Measurements from ENCODE around the gene CLASP1.

The CLASP1 gene

GRCh38 chr2:121408641-121409040, 240.6 kb downstream of the CLASP1 start:
- TF ChIP-seq, protein P1, sequence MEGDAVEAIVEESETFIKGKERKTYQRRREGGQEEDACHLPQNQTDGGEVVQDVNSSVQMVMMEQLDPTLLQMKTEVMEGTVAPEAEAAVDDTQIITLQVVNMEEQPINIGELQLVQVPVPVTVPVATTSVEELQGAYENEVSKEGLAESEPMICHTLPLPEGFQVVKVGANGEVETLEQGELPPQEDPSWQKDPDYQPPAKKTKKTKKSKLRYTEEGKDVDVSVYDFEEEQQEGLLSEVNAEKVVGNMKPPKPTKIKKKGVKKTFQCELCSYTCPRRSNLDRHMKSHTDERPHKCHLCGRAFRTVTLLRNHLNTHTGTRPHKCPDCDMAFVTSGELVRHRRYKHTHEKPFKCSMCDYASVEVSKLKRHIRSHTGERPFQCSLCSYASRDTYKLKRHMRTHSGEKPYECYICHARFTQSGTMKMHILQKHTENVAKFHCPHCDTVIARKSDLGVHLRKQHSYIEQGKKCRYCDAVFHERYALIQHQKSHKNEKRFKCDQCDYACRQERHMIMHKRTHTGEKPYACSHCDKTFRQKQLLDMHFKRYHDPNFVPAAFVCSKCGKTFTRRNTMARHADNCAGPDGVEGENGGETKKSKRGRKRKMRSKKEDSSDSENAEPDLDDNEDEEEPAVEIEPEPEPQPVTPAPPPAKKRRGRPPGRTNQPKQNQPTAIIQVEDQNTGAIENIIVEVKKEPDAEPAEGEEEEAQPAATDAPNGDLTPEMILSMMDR (IDR thresholded peaks at IDR 0.05; ENCODE audit: insufficient read depth, missing control alignments): no peak
- FAIRE-seq (no peak), DNase-seq (ENCODE audit: insufficient read length, low spot score) (no peak)

DNA sequence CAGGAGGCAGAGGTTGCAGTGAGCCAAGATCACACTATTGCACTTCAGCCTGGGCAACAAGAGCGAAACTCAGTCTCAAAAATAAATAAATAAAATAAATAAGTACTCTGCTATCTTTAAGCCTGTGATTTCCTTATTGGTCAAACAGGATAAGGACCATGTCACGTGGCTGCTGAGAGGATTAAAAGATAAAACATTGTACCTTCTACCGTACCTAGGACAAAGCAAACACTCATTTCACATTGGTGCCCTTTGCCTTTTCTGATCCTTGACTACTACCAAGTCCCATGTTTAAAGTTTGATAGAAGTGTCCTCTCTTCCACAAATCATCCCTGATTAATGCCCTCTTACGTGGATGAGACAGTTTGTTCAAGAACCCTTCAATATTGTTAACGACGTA, 244.0 kb downstream of the CLASP1 start:
- no peak for FAIRE-seq
- TF ChIP-seq, protein P1 (IDR thresholded peaks at IDR 0.05; ENCODE audit: insufficient read depth, missing control alignments): no peak
- DNase-seq (ENCODE audit: insufficient read length, low spot score): no peak

GRCh38 chr2:121400201-121400600, 249.1 kb downstream of the CLASP1 start:
- DNase-seq (ENCODE audit: insufficient read length, low spot score) (no peak), FAIRE-seq (no peak)
- TF ChIP-seq, protein P1 (IDR thresholded peaks at IDR 0.05; ENCODE audit: insufficient read depth, missing control alignments): no peak

DNA sequence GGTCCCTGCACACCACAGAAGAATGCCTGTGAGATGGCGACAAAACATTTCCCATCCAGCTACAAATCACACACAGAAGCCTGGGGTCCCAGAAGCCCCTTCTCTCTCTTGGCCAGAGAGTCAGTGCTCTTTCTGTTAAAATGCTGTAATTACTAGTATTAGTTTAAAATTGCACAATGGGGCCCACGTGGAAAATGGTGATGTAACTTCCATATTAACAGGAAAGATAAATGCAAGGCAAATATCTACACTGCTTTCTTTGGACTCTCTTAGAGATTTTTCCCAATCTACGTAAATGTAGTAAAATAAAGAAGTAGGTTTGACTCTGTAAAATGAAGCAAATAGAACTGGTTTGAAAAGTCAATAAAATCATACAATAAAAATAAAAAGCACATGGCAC, 250.4 kb downstream of the CLASP1 start:
- no peak for FAIRE-seq

DNA sequence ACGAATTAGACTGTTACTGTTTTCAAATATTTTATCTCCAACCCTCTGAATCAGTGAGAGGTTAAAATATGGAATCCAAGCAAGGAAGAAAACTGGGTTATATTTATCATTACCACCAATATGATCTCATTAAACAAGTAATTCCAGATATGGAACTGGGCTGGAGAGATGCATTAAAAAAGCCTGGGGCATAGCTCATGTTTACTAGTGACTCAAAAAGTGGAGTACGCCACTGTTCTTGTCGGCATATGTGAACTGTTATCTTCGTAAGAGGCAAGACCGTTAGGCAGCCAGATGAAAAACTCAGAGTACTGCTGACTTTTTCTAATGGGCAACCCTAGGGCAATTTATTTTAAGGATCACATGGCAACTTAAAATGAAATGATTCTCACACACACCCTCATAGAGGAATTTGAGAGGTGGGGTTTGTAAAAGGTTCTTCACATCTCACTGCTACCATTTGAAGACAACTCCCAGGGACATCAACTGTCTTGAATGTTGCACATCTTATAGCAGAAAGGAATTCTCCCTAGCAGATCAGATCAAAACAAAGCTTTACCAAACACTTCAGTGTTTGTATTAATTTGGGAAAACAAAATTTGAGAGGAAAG, 259.1 kb downstream of the CLASP1 start:
- TF ChIP-seq, protein P1 (IDR thresholded peaks at IDR 0.05; ENCODE audit: insufficient read depth, missing control alignments): no peak
- DNase-seq (ENCODE audit: insufficient read length, low spot score) (no peak), FAIRE-seq (no peak)

More for the DNA sequence above, 250.4 kb downstream of the CLASP1 start:
- DNase-seq (ENCODE audit: insufficient read length, low spot score): no peak
- TF ChIP-seq, protein P1 (IDR thresholded peaks at IDR 0.05; ENCODE audit: insufficient read depth, missing control alignments): no peak

DNA sequence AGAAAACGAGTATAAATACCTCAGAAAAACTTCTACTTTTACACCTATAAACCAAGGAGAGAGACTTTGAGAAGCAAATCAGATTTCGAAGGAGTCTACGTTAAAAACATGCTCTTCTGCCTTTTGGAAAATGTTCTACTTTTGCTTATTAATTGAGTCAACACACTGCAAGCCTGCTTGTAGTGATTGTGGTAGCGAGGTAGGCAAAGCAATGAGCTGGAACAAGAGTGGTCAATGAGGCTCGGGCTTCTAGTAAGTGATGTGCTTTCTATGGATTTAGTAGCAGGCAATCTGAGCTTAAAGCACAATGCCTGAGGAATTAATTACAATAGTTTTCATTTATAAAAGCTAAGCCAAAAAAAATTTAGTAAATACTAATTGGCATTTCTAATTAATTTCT, 260.9 kb downstream of the CLASP1 start:
- no peak for FAIRE-seq
- TF ChIP-seq, protein P1 (IDR thresholded peaks at IDR 0.05; ENCODE audit: insufficient read depth, missing control alignments): no peak

DNA sequence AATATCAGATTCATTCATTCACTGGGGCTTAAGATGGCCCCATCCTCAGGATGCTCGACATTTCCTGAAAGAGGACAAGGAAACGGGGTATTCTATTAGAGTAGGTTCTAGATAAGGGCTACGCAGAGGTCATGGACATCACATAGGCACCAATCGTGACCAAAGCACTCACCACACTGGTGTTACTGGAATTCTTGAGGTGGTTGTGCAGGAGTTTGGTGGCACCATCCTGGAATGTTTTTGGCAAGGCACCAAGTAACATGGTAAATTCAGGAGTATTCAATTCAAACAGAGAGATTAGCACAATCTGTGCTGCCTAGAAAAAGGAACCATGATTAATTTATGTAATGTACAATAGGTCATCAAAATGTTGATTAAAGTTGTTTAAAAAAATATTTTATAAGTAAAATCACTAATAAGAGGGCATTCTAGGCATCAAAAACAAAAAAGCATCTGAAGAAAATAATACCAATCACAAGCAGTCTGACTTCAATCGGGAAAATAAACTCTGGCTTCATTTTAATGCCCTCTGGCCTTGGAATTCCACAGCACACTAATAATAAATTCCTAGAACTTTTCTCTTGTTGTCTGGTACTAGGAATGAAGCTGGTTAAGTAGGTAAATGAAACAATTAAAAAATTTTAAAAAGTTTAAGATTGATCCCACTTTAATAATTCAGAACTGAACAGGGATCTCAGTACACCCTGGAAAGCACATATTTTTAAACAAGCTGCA, 261.5 kb downstream of the CLASP1 start:
- FAIRE-seq: no peak
- DNase-seq (ENCODE audit: insufficient read length, low spot score): no peak
- TF ChIP-seq, protein P1 (IDR thresholded peaks at IDR 0.05; ENCODE audit: insufficient read depth, missing control alignments): no peak

More for the DNA sequence above, 260.9 kb downstream of the CLASP1 start:
- no peak for DNase-seq (ENCODE audit: insufficient read length, low spot score)
